22Rv1 (cell line): ENCODE data around the gene ALG1.
"Not testable (repeated sequence)": the region's sequence is repeated elsewhere in the genome, so short reads cannot be mapped to it uniquely, and the experiment has no call there.

Experiments used
- CTCF ChIP-seq: fragments of 450-650 bp; IDR thresholded peaks from 2 replicates; pipeline ENCODE4 v1.5.1; 2017; ENCODE audit warnings: mild to moderate bottlenecking
- ZFX ChIP-seq: fragments of 450-650 bp; IDR thresholded peaks from 2 replicates; pipeline ENCODE4 v1.6.1; 2017; ENCODE audit warnings: antibody characterized with exemption, borderline replicate concordance

- not testable (repeated sequence) for TF ChIP-seq CTCF, ZFX
Observed at GRCh38 chr16:5093081-5093480, 21.4 kb downstream of the ALG1 start.
